ENCODE data around the gene SEPTIN5. TPM values are rescaled to one million over a fixed set of nuclear protein-coding genes. Genes with fewer than 3 reads are reported as not detected.

SEPTIN5 gene
- total RNA-seq, 1 donor from 2014 or later = 103 TPM

GRCh38 chr22:19738664-19739447, 24.6 kb downstream of the SEPTIN5 start:
- no peak overlapping the region for H3K4me3 Mint-ChIP-seq (ENCODE audit: unreplicated experiment)
- no peaks in the 10 kb centered on the region for H3K9me3 Mint-ChIP-seq (ENCODE audit: unreplicated experiment)
- H3K27me3 Mint-ChIP-seq (ENCODE audit: unreplicated experiment) = no peaks in the 10 kb centered on the region
- TF ChIP-seq, protein P1, sequence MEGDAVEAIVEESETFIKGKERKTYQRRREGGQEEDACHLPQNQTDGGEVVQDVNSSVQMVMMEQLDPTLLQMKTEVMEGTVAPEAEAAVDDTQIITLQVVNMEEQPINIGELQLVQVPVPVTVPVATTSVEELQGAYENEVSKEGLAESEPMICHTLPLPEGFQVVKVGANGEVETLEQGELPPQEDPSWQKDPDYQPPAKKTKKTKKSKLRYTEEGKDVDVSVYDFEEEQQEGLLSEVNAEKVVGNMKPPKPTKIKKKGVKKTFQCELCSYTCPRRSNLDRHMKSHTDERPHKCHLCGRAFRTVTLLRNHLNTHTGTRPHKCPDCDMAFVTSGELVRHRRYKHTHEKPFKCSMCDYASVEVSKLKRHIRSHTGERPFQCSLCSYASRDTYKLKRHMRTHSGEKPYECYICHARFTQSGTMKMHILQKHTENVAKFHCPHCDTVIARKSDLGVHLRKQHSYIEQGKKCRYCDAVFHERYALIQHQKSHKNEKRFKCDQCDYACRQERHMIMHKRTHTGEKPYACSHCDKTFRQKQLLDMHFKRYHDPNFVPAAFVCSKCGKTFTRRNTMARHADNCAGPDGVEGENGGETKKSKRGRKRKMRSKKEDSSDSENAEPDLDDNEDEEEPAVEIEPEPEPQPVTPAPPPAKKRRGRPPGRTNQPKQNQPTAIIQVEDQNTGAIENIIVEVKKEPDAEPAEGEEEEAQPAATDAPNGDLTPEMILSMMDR (IDR thresholded peaks at IDR 0.05) = no peak
- H3K27ac Mint-ChIP-seq (ENCODE audit: unreplicated experiment) = no peak overlapping the region
- H3K36me3 Mint-ChIP-seq (ENCODE audit: unreplicated experiment) = no peaks in the 10 kb centered on the region
- DNase-seq (ENCODE audit: extremely low spot score, unreplicated experiment) = no peak
- H3K4me1 Mint-ChIP-seq (ENCODE audit: unreplicated experiment) = peaks cover 1% of the 10 kb centered on the region

- Mint-ChIP-seq H3K36me3 (ENCODE audit: unreplicated experiment) (no peaks in the 10 kb centered on the region), H3K27me3 (ENCODE audit: unreplicated experiment) (no peaks in the 10 kb centered on the region), H3K27ac (ENCODE audit: unreplicated experiment) (no peak overlapping the region), H3K4me3 (ENCODE audit: unreplicated experiment) (no peak overlapping the region), H3K9me3 (ENCODE audit: unreplicated experiment) (no peaks in the 10 kb centered on the region), H3K4me1 (ENCODE audit: unreplicated experiment) (peaks cover 1% of the 10 kb centered on the region)
- TF ChIP-seq, protein P1 (IDR thresholded peaks at IDR 0.05) = no peak
- no peak for DNase-seq (ENCODE audit: extremely low spot score, unreplicated experiment)
These were observed 25.2 kb downstream of the SEPTIN5 start for GRCh38 chr22:19739448-19739895.

- Mint-ChIP-seq H3K4me1 (ENCODE audit: unreplicated experiment) (peaks cover 4% of the 10 kb centered on the region), H3K27me3 (ENCODE audit: unreplicated experiment) (no peaks in the 10 kb centered on the region), H3K4me3 (ENCODE audit: unreplicated experiment) (no peak overlapping the region), H3K9me3 (ENCODE audit: unreplicated experiment) (no peaks in the 10 kb centered on the region), H3K36me3 (ENCODE audit: unreplicated experiment) (no peaks in the 10 kb centered on the region), H3K27ac (ENCODE audit: unreplicated experiment) (no peak overlapping the region)
- TF ChIP-seq, protein P1 (IDR thresholded peaks at IDR 0.05) = no peak
- no peak for DNase-seq (ENCODE audit: extremely low spot score, unreplicated experiment)
These were observed 25.7 kb downstream of the SEPTIN5 start for GRCh38 chr22:19739911-19740449.

DNA sequence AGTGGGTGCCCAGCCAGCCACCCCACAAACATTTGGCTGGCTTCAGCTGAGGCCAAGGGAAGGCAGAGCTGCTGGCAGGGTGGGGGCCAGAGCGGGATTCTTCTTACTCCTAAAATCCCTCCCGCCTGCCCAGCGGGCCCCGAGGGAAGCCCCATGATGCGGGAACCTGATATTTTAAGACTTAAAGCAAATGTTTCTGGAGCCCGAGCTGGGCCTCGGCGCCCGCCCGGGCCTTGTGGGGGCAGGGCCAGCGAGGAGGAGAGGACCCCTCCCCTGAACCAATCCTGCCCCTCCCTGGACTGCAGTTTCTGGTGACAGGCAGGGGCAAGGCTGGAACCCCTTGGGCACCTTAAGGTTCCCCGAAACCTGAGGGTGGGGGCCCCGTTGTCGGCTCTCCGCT, 26.3 kb downstream of the SEPTIN5 start:
- Mint-ChIP-seq H3K36me3 (ENCODE audit: unreplicated experiment) (no peaks in the 10 kb centered on the region), H3K4me1 (ENCODE audit: unreplicated experiment) (peaks cover 9% of the 10 kb centered on the region), H3K9me3 (ENCODE audit: unreplicated experiment) (no peaks in the 10 kb centered on the region), H3K4me3 (ENCODE audit: unreplicated experiment) (no peak overlapping the region), H3K27me3 (ENCODE audit: unreplicated experiment) (no peaks in the 10 kb centered on the region), H3K27ac (ENCODE audit: unreplicated experiment) (no peak overlapping the region)
- TF ChIP-seq, protein P1 (IDR thresholded peaks at IDR 0.05) = no peak
- no peak for DNase-seq (ENCODE audit: extremely low spot score, unreplicated experiment)

- DNase-seq (ENCODE audit: extremely low spot score, unreplicated experiment) = no peak
- H3K9me3 Mint-ChIP-seq (ENCODE audit: unreplicated experiment) = no peaks in the 10 kb centered on the region
- no peaks in the 10 kb centered on the region for H3K27me3 Mint-ChIP-seq (ENCODE audit: unreplicated experiment)
- H3K36me3 Mint-ChIP-seq (ENCODE audit: unreplicated experiment) = no peaks in the 10 kb centered on the region
- TF ChIP-seq, protein P1 (IDR thresholded peaks at IDR 0.05) = no peak
- H3K4me1 Mint-ChIP-seq (ENCODE audit: unreplicated experiment) = peaks cover 13% of the 10 kb centered on the region
- H3K27ac Mint-ChIP-seq (ENCODE audit: unreplicated experiment) = no peak overlapping the region
- no peak overlapping the region for H3K4me3 Mint-ChIP-seq (ENCODE audit: unreplicated experiment)
These were observed 26.8 kb downstream of the SEPTIN5 start for GRCh38 chr22:19741053-19741452.
